ENCODE results near the gene CPA5. TPM values are rescaled to one million over a fixed set of nuclear protein-coding genes. Genes with fewer than 3 reads are reported as not detected.
"Not testable (repeated sequence)": the region's sequence is repeated elsewhere in the genome, so short reads cannot be mapped to it uniquely, and the experiment has no call there.

The CPA5 gene
- total and polyA plus RNA-seq, 3 donors from 2014 or later: 11.5 to 59.4 (median 46.7) TPM

DNA sequence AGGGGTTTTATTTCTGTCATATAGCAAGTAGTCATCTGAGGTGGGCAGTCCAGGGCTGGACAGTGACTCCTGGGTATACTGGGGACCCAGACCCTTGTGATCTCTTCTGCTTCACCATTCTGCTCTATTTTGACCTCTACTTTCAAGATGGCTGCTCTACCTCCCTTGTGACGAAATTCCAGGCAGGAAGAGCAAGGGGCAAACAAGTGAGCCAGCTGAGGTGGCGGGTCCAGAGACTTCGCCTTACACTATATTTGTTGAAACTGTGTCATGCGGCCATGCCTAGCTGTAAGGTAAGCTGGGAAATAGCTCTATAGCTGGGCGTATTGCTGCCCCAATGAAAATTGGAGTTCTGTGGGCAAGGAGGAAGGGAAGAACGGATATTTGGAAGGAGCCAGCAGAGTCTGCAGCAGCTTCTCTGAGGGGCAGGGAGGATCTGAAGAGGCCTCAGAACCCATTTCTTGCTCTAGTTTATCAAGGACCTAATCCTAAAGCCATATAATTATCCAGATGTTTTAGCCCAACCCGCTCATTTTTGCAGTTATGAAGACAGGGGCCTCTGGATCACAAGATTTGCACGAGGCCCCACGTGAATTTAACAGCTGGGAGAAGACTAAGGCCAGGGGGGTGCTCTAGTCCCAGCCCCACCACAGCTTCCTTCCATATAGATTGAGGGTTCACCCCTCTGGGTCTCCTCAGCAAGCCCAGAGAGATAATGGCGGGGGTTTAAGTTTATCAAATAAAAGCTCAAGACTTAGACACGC is 28.0 kb downstream of the CPA5 start:
- 84 to 87% methylated on average over 11 of the region's 11 CpGs for WGBS, 2 donors
- no peaks in the 10 kb centered on the region for H3K9me3 ChIP-seq
- no peak for DNase-seq
- TF ChIP-seq, protein P1, sequence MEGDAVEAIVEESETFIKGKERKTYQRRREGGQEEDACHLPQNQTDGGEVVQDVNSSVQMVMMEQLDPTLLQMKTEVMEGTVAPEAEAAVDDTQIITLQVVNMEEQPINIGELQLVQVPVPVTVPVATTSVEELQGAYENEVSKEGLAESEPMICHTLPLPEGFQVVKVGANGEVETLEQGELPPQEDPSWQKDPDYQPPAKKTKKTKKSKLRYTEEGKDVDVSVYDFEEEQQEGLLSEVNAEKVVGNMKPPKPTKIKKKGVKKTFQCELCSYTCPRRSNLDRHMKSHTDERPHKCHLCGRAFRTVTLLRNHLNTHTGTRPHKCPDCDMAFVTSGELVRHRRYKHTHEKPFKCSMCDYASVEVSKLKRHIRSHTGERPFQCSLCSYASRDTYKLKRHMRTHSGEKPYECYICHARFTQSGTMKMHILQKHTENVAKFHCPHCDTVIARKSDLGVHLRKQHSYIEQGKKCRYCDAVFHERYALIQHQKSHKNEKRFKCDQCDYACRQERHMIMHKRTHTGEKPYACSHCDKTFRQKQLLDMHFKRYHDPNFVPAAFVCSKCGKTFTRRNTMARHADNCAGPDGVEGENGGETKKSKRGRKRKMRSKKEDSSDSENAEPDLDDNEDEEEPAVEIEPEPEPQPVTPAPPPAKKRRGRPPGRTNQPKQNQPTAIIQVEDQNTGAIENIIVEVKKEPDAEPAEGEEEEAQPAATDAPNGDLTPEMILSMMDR (IDR thresholded peaks at IDR 0.05): no peak
- H3K4me1 ChIP-seq: peaks cover 39% of the 10 kb centered on the region
- H3K36me3 ChIP-seq (ENCODE audit: low read depth, missing control alignments): no peaks in the 10 kb centered on the region
- intact Hi-C loops (cut with DNase I; ENCODE audit: low total_unique reads): no loop called here
- H3K27me3 ChIP-seq: no peaks in the 10 kb centered on the region
- peak overlapping the region; percentile 81 to 91 for H3K27ac ChIP-seq
- H3K4me3 ChIP-seq: no peak overlapping the region

DNA sequence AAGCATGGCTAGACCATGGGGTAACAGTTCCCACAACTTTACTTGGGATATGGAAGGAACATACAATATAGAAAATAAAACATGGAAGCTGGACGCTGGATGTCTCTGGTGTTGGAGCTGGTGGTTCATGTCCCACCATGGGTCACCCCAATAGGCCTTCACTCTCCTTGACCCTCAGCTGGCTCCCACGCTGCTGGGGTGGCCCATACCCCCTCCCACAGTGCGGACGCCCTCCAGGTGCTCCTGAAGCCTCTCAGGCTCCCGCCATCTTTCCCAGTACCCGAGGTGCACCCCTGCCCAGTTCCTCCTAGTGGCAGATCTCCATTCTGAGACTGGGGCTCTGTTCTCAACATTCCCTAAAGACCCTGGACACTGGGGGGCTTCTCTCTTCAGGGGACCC is 29.9 kb downstream of the CPA5 start:
- intact Hi-C loops (cut with DNase I; ENCODE audit: low total_unique reads): no loop called here
- no peak for DNase-seq
- Histone ChIP-seq H3K4me1 (peaks cover 30% of the 10 kb centered on the region), H3K36me3 (ENCODE audit: low read depth, missing control alignments) (no peaks in the 10 kb centered on the region), H3K27ac (peak overlapping the region in 1 of 2 donors; percentile 91), H3K9me3 (no peaks in the 10 kb centered on the region), H3K4me3 (no peak overlapping the region), H3K27me3 (no peaks in the 10 kb centered on the region)
- 96% methylated on average over 6 of the region's 6 CpGs for WGBS, 2 donors
- TF ChIP-seq, protein P1 (IDR thresholded peaks at IDR 0.05): no peak
- TF ChIP-seq POLR2A (IDR thresholded peaks at IDR 0.05): no peak

DNA sequence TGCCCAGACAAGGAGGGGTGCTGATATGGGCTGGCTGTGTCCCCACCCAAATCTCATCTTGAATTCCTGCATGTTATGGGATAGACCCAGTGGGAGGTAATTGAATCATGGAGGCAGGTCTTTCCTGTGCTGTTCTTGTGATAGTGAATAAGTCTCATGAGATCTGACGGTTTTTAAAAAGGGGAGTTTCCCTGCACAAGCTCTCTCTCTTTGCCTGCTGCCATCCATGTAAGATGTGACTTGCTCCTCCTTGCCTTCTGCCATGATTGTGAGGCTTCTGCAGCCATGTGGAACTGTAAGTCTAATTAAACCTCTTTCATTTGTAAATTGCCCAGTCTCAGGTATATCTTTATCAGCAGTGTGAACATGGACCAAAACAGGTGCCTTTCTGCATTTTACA is 31.8 kb downstream of the CPA5 start:
- DNase-seq; H3K4me3 ChIP-seq; H3K9me3 ChIP-seq; H3K27ac ChIP-seq; H3K27me3 ChIP-seq; intact Hi-C loops (cut with DNase I; ENCODE audit: low total_unique reads); H3K36me3 ChIP-seq (ENCODE audit: low read depth, missing control alignments): not testable (repeated sequence)
- H3K4me1 ChIP-seq: peaks cover 25% of the 10 kb centered on the region
- 40 to 96% methylated on average over 1 of the region's 1 CpG for WGBS, 2 donors

DNA sequence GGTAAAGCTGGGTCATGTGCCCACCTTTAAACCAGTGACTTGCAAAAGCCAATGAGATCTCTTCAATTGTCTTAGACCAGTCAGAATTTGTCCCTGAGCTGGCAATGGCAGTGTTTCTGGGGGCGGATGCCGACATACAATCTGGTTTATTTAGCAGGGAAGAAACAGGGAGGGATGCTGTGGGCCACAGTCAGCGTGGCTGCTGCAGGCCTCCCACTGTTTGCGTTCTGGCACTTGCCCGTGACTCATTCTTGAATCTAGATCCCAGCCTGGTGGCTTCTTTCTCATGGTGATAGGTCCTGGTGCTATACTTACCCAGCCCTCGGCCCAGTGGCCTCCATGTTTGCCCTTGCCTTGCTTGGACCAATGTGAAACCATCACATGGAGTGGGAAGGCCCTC is 32.6 kb downstream of the CPA5 start:
- H3K4me1 ChIP-seq: peaks cover 25% of the 10 kb centered on the region
- H3K27ac ChIP-seq: no peak overlapping the region
- H3K4me3 ChIP-seq: no peak overlapping the region
- WGBS, 2 donors: 77 to 92% methylated on average over 6 of the region's 6 CpGs
- intact Hi-C loops (cut with DNase I; ENCODE audit: low total_unique reads): no loop called here
- no peak for DNase-seq
- H3K27me3 ChIP-seq: no peaks in the 10 kb centered on the region
- no peaks in the 10 kb centered on the region for H3K36me3 ChIP-seq (ENCODE audit: low read depth, missing control alignments)
- TF ChIP-seq, protein P1 (IDR thresholded peaks at IDR 0.05): no peak
- TF ChIP-seq POLR2A (IDR thresholded peaks at IDR 0.05): no peak
- no peaks in the 10 kb centered on the region for H3K9me3 ChIP-seq

DNA sequence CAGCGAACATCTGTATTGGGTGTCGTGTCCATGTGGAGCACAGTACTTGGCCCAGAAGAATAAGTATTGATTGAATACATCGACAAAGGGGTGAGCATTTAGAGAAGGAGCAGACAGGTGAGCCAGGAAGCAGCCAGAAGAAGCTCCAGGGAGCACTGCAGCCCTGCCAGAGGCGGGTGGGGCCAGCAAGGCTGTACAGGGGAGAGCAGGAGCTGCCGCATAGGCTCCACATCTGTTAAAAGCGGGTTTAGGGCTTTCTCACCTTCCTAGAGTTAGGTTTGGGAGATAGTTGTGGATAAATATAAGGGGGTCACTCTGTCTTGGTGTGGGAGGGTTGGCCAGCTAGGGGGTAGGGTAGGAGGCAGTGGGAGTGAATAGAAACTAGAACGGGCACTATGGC is 34.4 kb downstream of the CPA5 start:
- TF ChIP-seq, protein P1 (IDR thresholded peaks at IDR 0.05): no peak
- no peak for TF ChIP-seq POLR2A (IDR thresholded peaks at IDR 0.05)
- intact Hi-C loops (cut with DNase I; ENCODE audit: low total_unique reads): no loop called here
- DNase-seq: no peak
- Histone ChIP-seq H3K36me3 (ENCODE audit: low read depth, missing control alignments) (no peaks in the 10 kb centered on the region), H3K4me1 (peaks cover 14% of the 10 kb centered on the region), H3K9me3 (no peaks in the 10 kb centered on the region), H3K4me3 (no peak overlapping the region), H3K27ac (no peak overlapping the region), H3K27me3 (no peaks in the 10 kb centered on the region)
- 91 to 98% methylated on average over 7 of the region's 7 CpGs for WGBS, 2 donors

All from testis (tissue), 3 donors.